HEK293T (cell line): ENCODE measurements around the gene SHISA6.

Experiments used
- ELF4 ChIP-seq: fragments of 450-650 bp; IDR thresholded peaks from 2 replicates; pipeline ENCODE4 v1.6.1; 2017; ENCODE audit warnings: antibody characterized with exemption
- FOXK2 ChIP-seq: fragments of 450-650 bp; IDR thresholded peaks from 2 replicates; pipeline ENCODE4 v1.6.1; 2016; ENCODE audit warnings: mild to moderate bottlenecking
- FOXM1 ChIP-seq: fragments of 450-650 bp; IDR thresholded peaks from 2 replicates; pipeline ENCODE4 v1.6.1; 2017; ENCODE audit warnings: mild to moderate bottlenecking, borderline replicate concordance
- NFRKB ChIP-seq: fragments of 450-650 bp; IDR thresholded peaks from 2 replicates; pipeline ENCODE4 v1.6.1; 2016; ENCODE audit warnings: mild to moderate bottlenecking, moderate library complexity
- SP1 ChIP-seq: fragments of 450-650 bp; IDR thresholded peaks from 2 replicates; pipeline ENCODE4 v1.6.1; 2017
- SUZ12 ChIP-seq: fragments of 450-650 bp; IDR thresholded peaks from 2 replicates; pipeline ENCODE4 v1.6.1; 2016; ENCODE audit warnings: mild to moderate bottlenecking
- TARDBP ChIP-seq: fragments of 450-650 bp; IDR thresholded peaks from 2 replicates; pipeline ENCODE4 v1.6.1; 2016

DNA sequence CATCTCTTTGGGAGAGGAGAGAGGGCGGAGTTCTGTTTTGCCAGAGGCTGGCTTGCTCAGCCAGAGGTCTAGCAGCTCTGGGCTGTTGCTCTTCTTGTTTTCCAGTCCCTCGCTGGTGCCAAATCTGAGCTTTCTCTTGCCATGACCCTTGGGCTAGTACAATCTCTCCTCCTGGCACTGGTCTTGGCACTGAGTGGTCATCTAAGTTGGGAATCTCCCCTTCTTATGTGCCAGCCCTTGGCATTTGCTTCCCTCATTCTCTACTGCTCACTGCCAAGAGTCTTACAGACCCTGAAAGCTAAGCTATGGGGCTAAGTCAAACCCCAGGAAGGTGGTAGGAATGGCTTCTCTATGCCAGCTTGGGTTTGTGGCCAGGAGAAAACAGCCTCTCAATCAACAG, 148.6 kb downstream of the SHISA6 start:
- no peak for TF ChIP-seq TARDBP
- no peak for TF ChIP-seq SUZ12
- TF ChIP-seq FOXK2: no peak
- no peak for TF ChIP-seq SP1
- TF ChIP-seq NFRKB: no peak
- TF ChIP-seq FOXM1: no peak
- no peak for TF ChIP-seq ELF4
